Kidney (tissue), 14 donors: ENCODE measurements around the gene KCTD10. TPM values are rescaled to one million over a fixed set of nuclear protein-coding genes. Genes with fewer than 3 reads are reported as not detected.

Experiments used
- DNase-seq, 5 donors: peaks; one replicate each; pipeline ENCODE4 v3.0.0-alpha.2; 2013 to 2020
- FAIRE-seq: peaks from 2 replicates; lab custom pipeline; 2012; peaks lifted over from hg19 to GRCh38; lab: Jason Lieb, UNC
- H3K27ac ChIP-seq, 2 donors: one replicate each; pipeline ENCODE4 v1.7.0; 2013; ENCODE audit warnings: low read depth in 2 of 2, low read length in 2 of 2, inconsistent platforms in 1 of 2
- H3K27me3 ChIP-seq: one replicate; pipeline ENCODE4 v1.7.1; 2013; ENCODE audit warnings: low read length, inconsistent platforms; ENCODE audit not compliant: control insufficient read depth, insufficient read depth
- H3K36me3 ChIP-seq, 3 donors: one replicate each; pipeline versions ENCODE4 v1.7.0 to v1.7.1; 2013; ENCODE audit warnings: low read length in 3 of 3, control low read depth in 1 of 3, inconsistent platforms in 1 of 3; ENCODE audit not compliant: insufficient read depth in 3 of 3, control insufficient read depth in 2 of 3
- H3K4me1 ChIP-seq, 3 donors: one replicate each; pipeline versions ENCODE4 v1.7.0 to v1.7.1; 2013; ENCODE audit warnings: low read length in 3 of 3, inconsistent platforms in 1 of 3, low read depth in 1 of 3; ENCODE audit not compliant: control insufficient read depth in 2 of 3, insufficient read depth in 2 of 3
- H3K4me3 ChIP-seq, 3 donors: one replicate each; pipeline versions ENCODE4 v1.7.0 to v1.8.1; 2013; ENCODE audit warnings: low read length in 3 of 3, control low read depth in 1 of 3, inconsistent platforms in 1 of 3
- H3K9ac ChIP-seq, 3 donors: one replicate each; pipeline versions ENCODE4 v1.7.0 to v1.7.1; 2013; ENCODE audit warnings: low read length in 3 of 3, control low read depth in 1 of 3, inconsistent platforms in 1 of 3
- H3K9me3 ChIP-seq, 3 donors: one replicate each; pipeline versions ENCODE4 v1.7.0 to v1.7.1; 2013; ENCODE audit warnings: low read length in 3 of 3, control low read depth in 1 of 3, inconsistent platforms in 1 of 3; ENCODE audit not compliant: control insufficient read depth in 2 of 3, insufficient read depth in 1 of 3
- intact Hi-C: fragments of 100-400 bp; cut with DNase I; formaldehyde crosslinking; loops from one replicate; pipeline ENCODE4 v1.11.1; 2022
- polyA plus RNA-seq: library from polyadenylated mRNA; stranded (reverse); fragments of 350-450 nt; fragmentation: Illumina TruSeq; extraction: RNeasy Lipid Tissue Mini Kit (QIAGEN cat#74804); gene quantifications from one replicate; pipeline ENCODE4 v1.2.3, GENCODE V29; 2014; ENCODE audit warnings: low read depth, low replicate concordance; ENCODE audit not compliant: insufficient read depth
- total RNA-seq: library from RNA; stranded (reverse); fragmentation: NEBNext Ultra II Directional; extraction: Animal tissue kit (Norgen Biotek cat#: 25700); gene quantifications from one replicate; pipeline ENCODE4 v1.2.1, GENCODE V29; 2021
- TF ChIP-seq, protein P1 (sequence below): IDR thresholded peaks from 3 replicates; pipeline ENCODE4 v1.5.1; 2012; ENCODE audit warnings: mild to moderate bottlenecking, moderate library complexity, borderline replicate concordance; ENCODE audit not compliant: insufficient read depth; ENCODE audit errors: extremely low read depth
- donor health status: control.
- donor health status: control.
- donor health status: control.
- donor health status: control.
- donor health status: control.
- donor health status: DM: yes; HTN: yes; CAD: no.
- donor health status: Normal renal cell carcinoma (clear cell type).

Gene KCTD10
- total and polyA plus RNA-seq, 2 donors from 2014 or later, result 23.6 to 72.1 TPM

DNA sequence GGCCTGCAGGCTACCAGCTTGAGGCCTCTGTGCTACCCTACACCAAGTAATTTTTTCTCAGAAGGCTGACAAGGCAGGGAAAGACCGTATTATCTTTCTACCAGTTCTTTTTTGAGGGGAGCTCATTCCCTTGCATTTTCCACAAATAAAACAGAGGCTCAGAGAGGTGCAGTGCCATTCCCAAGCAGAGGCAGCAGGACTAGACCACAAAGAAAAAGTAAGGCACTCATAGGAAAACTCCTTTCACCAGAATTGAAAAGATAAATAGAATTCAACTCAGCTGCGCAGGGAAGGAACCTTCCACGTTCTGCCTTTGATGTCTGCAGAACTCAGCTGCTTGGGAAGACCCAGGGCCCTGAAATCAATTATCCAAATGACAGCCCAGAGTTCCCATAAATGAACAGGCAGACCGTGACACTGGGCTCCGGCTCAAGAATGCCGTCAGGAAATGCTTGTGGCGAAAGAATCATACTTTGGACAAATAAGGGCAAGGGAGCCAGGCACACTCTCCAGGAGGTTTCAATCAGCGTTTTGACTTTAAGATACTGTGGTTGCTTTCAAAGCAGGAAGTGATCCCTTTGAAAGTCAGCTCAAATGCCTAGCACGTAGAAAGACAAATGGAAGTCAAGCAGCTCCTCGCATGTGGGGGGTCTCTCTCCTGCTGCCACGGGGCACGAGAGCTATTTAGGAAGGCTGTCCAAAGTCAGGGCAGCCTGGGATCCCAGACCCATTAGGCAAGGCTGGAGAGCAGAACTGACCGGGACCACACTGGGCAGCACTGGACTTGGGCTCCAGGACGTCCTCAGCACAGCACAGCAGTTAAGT lies 14.0 kb downstream of the KCTD10 start:
- peak overlapping the region; percentile 97 to 99 for H3K27ac ChIP-seq
- peaks cover 0 to 22% (median 8%) of the 10 kb centered on the region in 3 donors for H3K36me3 ChIP-seq
- peak overlapping the region in 2 of 3 donors; percentile 64 to 70 for H3K9ac ChIP-seq
- H3K4me3 ChIP-seq, result peak overlapping the region in 2 of 3 donors; percentile 15 to 53
- H3K4me1 ChIP-seq, result peaks cover 4 to 62% (median 46%) of the 10 kb centered on the region in 3 donors
- H3K9me3 ChIP-seq, result no peaks in the 10 kb centered on the region
- TF ChIP-seq, protein P1, sequence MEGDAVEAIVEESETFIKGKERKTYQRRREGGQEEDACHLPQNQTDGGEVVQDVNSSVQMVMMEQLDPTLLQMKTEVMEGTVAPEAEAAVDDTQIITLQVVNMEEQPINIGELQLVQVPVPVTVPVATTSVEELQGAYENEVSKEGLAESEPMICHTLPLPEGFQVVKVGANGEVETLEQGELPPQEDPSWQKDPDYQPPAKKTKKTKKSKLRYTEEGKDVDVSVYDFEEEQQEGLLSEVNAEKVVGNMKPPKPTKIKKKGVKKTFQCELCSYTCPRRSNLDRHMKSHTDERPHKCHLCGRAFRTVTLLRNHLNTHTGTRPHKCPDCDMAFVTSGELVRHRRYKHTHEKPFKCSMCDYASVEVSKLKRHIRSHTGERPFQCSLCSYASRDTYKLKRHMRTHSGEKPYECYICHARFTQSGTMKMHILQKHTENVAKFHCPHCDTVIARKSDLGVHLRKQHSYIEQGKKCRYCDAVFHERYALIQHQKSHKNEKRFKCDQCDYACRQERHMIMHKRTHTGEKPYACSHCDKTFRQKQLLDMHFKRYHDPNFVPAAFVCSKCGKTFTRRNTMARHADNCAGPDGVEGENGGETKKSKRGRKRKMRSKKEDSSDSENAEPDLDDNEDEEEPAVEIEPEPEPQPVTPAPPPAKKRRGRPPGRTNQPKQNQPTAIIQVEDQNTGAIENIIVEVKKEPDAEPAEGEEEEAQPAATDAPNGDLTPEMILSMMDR, result no peak
- intact Hi-C loops, result no loop called here
- FAIRE-seq (peak; percentile 42), DNase-seq (peak; percentile 79 to 98 (median 94))
- no peaks in the 10 kb centered on the region for H3K27me3 ChIP-seq

DNA sequence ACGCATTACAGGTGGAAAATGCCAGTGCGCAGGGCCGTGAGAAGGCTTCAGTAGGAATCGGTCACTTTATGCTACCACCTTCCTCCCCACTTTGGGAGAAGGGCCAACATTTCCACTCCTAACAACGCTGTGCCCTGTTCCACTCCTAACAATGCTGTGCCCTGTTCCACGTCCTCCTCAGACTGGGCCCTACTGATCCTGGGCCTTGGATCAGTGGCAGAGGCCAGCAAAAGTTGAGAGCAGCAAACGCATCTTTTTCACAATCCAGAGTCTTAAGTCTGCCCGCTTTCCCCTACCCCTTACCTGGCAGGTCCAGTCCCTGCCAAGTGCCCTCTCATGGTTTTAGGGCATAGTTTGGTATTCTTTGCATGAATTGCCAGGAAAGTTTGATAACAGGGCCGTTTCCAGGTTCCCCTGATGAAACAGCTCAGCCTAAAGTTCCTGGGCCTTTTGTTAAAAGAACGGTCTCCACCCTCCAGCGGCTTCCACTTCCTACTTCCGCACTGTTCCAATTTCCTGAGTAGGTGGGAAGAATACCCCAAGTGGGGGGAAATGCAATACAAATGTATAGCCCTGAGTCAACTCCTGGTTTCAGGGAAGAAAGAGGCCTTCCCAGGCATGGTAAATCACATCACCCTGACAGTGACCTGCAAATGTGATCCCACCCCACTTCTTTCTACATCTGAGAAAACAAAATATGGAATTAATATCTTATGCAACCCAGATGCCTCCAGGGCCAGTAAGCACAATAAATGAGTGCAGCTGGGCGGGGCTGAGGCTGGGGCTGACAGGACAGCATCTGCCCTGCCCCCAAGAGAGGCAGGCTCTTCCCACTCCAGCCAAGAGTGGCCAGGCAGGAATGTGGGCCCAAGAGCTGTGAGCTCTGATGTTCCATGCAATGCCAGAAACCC lies 15.0 kb downstream of the KCTD10 start:
- FAIRE-seq (no peak), DNase-seq (peak; percentile 61 to 97 (median 79))
- Histone ChIP-seq H3K9ac (peak overlapping the region in 1 of 3 donors; percentile 70), H3K4me1 (peaks cover 4 to 62% (median 45%) of the 10 kb centered on the region in 3 donors), H3K27ac (peak overlapping the region; percentile 82 to 97), H3K27me3 (no peaks in the 10 kb centered on the region), H3K36me3 (peaks cover 4 to 28% (median 12%) of the 10 kb centered on the region in 3 donors), H3K4me3 (peak overlapping the region in 1 of 3 donors; percentile 8), H3K9me3 (no peaks in the 10 kb centered on the region)
- TF ChIP-seq, protein P1, result no peak
- intact Hi-C loops, result no loop called here

DNA sequence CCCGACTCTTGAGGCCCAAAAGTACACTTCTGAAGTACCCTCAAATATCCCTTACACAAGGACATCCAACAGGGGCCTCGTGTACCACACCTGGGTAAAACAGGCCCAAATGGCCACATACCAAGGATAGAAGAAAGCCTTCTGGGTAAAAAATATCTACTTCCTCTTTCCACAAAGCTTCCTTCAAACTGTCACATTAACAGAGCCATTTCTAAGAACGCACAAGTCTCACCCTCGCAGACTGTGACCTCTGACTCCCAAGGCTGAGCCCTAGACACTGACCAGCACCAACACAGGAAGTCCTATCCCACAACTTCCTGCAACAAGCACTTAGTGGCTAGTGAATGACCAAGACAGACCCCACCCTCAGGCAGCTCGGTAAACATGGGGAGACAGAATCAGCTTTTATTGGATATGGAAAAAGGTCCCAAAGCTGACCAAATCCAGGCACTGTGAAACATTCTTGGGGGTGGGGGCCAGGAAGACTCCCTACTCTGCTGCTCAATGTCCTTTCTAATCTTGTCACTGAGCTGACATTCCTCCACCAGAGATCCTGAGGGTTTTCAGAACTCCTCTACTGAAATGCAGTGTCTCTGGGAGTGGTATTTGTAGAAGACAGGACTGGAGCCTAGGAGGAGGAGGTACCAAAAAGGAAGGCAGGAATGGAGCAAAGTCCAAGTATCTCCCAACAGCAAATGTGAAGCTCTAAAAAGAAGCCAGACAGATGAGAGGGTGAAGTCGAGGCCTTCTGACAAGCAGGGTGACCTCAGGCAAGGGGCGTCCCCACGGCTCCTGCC lies 15.9 kb downstream of the KCTD10 start:
- Histone ChIP-seq H3K4me3 (peak overlapping the region in 1 of 3 donors; percentile 8), H3K9me3 (no peaks in the 10 kb centered on the region), H3K4me1 (peaks cover 4 to 56% (median 42%) of the 10 kb centered on the region in 3 donors), H3K36me3 (peaks cover 7 to 29% (median 19%) of the 10 kb centered on the region in 3 donors), H3K9ac (peak overlapping the region in 1 of 3 donors; percentile 69), H3K27ac (peak overlapping the region; percentile 82 to 97), H3K27me3 (no peaks in the 10 kb centered on the region)
- FAIRE-seq (no peak), DNase-seq (peak in 2 of 5 donors; percentile 58 to 78)
- TF ChIP-seq, protein P1, result no peak
- intact Hi-C loops, result no loop called here
